22Rv1 (cell line): ENCODE results near the gene FGD2.

Experiments used
- ZFX ChIP-seq: fragments of 450-650 bp; IDR thresholded peaks from 2 replicates; pipeline ENCODE4 v1.6.1; 2017; ENCODE audit warnings: antibody characterized with exemption, borderline replicate concordance
- TF ChIP-seq, protein P1 (sequence below): fragments of 450-650 bp; IDR thresholded peaks from 2 replicates; pipeline ENCODE4 v1.5.1; 2017; ENCODE audit warnings: mild to moderate bottlenecking

DNA sequence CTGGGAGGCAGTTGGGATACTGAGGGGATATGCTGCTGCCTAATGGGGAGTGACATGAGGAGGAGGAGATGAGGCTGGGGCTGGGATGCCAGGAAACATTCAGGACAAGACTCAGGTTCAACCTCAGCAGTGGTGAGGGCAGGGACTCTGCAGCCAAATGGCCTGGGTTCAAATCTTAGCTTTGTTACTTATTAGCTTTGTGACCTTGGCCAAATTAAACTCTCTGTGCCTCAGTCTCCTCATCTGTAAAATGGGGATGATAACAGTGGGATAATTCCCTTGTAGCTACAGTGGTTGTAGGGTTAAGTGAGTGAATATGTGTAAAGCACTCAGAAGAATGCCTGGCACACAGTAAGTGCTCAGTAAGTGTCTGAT is 49.0 kb upstream of the FGD2 start:
- TF ChIP-seq, protein P1, sequence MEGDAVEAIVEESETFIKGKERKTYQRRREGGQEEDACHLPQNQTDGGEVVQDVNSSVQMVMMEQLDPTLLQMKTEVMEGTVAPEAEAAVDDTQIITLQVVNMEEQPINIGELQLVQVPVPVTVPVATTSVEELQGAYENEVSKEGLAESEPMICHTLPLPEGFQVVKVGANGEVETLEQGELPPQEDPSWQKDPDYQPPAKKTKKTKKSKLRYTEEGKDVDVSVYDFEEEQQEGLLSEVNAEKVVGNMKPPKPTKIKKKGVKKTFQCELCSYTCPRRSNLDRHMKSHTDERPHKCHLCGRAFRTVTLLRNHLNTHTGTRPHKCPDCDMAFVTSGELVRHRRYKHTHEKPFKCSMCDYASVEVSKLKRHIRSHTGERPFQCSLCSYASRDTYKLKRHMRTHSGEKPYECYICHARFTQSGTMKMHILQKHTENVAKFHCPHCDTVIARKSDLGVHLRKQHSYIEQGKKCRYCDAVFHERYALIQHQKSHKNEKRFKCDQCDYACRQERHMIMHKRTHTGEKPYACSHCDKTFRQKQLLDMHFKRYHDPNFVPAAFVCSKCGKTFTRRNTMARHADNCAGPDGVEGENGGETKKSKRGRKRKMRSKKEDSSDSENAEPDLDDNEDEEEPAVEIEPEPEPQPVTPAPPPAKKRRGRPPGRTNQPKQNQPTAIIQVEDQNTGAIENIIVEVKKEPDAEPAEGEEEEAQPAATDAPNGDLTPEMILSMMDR, result no peak
- TF ChIP-seq ZFX, result no peak
